Breast epithelium (tissue), 3 donors: ENCODE data around the gene SYT5.

Source experiments
- POLR2A ChIP-seq: fragments of 450-650 bp; IDR thresholded peaks from one replicate; pipeline ENCODE4 v1.6.1; 2016; ENCODE audit warnings: antibody characterized with exemption, mild to moderate bottlenecking, moderate library complexity
- POLR2AphosphoS5 ChIP-seq, 3 donors: sonication (generic); formaldehyde crosslinking; IDR thresholded peaks; one replicate each; pipeline ENCODE4 v1.6.1; 2017; ENCODE audit warnings: antibody characterized with exemption in 3 of 3
- TF ChIP-seq, protein P1 (sequence below), 3 donors: fragments of 450-650 bp; IDR thresholded peaks; one replicate each; pipeline ENCODE4 v1.5.1; 2016 to 2017; ENCODE audit warnings: antibody characterized with exemption in 3 of 3, mild to moderate bottlenecking in 3 of 3, moderate library complexity in 3 of 3

DNA sequence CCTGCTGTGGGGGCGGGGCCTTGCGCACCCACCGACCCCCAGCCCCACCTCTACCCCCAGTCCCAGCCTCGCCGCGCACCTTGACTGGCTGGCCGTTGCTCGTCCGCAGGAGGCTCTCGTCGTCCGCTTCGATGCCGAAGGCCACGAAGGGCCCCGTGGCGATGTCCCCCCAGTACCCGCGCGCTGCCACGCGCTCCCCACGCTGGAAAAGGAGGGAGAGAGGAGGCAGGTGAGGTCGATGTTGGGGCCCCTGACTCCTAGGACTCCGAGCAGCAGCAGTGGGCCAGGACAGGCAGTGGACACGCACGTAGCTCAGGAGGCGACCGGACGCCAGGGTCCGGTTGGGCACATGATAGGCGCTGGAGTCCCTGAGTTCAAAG, 19.1 kb downstream of the SYT5 start:
- TF ChIP-seq, protein P1, sequence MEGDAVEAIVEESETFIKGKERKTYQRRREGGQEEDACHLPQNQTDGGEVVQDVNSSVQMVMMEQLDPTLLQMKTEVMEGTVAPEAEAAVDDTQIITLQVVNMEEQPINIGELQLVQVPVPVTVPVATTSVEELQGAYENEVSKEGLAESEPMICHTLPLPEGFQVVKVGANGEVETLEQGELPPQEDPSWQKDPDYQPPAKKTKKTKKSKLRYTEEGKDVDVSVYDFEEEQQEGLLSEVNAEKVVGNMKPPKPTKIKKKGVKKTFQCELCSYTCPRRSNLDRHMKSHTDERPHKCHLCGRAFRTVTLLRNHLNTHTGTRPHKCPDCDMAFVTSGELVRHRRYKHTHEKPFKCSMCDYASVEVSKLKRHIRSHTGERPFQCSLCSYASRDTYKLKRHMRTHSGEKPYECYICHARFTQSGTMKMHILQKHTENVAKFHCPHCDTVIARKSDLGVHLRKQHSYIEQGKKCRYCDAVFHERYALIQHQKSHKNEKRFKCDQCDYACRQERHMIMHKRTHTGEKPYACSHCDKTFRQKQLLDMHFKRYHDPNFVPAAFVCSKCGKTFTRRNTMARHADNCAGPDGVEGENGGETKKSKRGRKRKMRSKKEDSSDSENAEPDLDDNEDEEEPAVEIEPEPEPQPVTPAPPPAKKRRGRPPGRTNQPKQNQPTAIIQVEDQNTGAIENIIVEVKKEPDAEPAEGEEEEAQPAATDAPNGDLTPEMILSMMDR (IDR thresholded peaks at IDR 0.05), result no peak
- TF ChIP-seq POLR2A (no peak), POLR2AphosphoS5 (IDR thresholded peaks at IDR 0.05) (no peak)
